Loucy (cell line): ENCODE results near the gene MRPL49.

Experiments used
- EZH2phosphoT487 ChIP-seq: fragments of 200-600 bp; IDR thresholded peaks from 2 replicates; pipeline ENCODE4 v1.6.1; 2018; ENCODE audit warnings: antibody characterized with exemption, mild to moderate bottlenecking, moderate library complexity, borderline replicate concordance
- TF ChIP-seq, protein P1 (sequence below): fragments of 200-600 bp; sonication (generic); conservative IDR thresholded peaks from 2 replicates; pipeline ENCODE4 v1.5.1; 2014; ENCODE audit warnings: mild to moderate bottlenecking, antibody characterized with exemption, low read length

DNA sequence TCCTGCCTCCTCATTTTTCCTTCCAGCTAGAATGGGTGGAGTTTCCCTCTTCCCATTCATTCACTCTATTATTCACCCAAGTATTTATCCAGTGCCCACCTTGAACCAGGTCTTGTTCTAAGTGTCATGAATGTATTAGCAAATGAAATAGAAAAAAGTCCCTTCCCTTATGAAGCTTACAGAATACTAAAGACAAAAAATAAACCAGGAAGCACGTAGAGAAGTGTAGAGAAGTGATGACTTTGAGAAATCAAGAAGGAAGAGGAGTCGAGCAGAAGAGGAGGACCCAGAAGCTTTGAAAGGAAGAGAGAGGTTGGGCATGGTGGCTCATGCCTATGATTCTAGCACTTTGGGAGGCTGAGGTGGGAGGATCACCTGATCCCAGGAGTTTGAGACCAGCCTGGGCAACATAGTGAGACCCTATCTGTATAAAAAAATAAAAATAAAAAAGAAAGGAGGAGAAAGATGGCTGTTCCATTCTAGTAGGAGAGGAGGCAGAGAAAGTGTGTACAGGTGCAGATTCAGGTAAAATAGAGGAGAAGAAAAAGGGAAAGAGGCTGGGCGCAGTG, 29.3 kb downstream of the MRPL49 start:
- TF ChIP-seq, protein P1, sequence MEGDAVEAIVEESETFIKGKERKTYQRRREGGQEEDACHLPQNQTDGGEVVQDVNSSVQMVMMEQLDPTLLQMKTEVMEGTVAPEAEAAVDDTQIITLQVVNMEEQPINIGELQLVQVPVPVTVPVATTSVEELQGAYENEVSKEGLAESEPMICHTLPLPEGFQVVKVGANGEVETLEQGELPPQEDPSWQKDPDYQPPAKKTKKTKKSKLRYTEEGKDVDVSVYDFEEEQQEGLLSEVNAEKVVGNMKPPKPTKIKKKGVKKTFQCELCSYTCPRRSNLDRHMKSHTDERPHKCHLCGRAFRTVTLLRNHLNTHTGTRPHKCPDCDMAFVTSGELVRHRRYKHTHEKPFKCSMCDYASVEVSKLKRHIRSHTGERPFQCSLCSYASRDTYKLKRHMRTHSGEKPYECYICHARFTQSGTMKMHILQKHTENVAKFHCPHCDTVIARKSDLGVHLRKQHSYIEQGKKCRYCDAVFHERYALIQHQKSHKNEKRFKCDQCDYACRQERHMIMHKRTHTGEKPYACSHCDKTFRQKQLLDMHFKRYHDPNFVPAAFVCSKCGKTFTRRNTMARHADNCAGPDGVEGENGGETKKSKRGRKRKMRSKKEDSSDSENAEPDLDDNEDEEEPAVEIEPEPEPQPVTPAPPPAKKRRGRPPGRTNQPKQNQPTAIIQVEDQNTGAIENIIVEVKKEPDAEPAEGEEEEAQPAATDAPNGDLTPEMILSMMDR = no peak
- no peak for TF ChIP-seq EZH2phosphoT487
